GM21825 (cell line): ENCODE data around the gene UNC13A.
"Not testable (repeated sequence)": the region's sequence is repeated elsewhere in the genome, so short reads cannot be mapped to it uniquely, and the experiment has no call there.

Experiments
- ATAC-seq: cut with Tn5 transposase; IDR thresholded peaks from one replicate; pipeline ENCODE4 v1.9.1; 2021; ENCODE audit warnings: mild to moderate bottlenecking, moderate library complexity; ENCODE audit not compliant: unreplicated experiment

Gene UNC13A

GRCh38 chr19:17606590-17607185 lies 81.5 kb downstream of the UNC13A start:
- no peak for ATAC-seq

DNA sequence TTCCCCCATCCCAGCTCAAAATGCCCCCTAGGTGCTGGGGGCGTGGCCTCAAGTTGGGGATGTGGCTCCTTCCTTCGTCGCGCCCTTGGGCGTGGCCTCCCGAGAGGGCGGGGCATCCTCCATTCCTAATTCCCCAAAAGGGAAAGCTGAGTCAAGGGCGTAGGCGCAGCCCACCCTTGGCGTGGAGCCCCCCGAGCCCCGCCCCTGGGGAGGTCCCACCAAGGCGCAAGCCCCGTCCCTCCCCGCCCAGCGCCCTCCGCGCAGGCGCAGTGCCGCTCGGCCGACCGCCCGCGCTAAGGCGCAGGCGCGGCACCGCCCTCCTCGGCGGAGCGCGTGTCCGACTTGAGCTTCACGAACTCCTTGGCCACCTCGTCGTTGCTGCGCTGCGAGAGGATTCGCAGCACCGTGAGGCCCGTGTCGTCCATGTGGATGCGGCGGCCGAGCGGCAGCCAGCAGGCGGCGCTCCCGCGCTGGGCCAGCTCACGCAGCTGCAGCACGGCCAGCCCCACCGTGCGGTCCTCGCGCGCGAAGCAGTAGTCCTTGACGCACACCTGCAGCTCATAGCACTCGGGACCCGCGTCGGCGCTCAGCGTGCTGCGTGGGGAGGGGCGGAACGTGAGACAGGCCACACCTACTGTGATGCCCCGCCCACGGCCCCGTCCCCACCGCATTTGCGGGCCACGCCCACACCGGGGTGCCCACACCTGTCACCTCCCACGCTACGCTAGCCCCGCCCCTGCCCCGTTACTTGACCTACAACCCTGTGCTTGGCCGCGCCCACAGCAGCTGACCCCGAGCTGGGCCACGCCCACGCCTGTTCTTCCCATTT lies 82.2 kb downstream of the UNC13A start:
- ATAC-seq, result peak; percentile 55

GRCh38 chr19:17605117-17605516 lies 83.0 kb downstream of the UNC13A start:
- no peak for ATAC-seq

- ATAC-seq, result no peak
These were observed 83.7 kb downstream of the UNC13A start for GRCh38 chr19:17604372-17605025.

- ATAC-seq, result no peak
These were observed 85.2 kb downstream of the UNC13A start for GRCh38 chr19:17602872-17603510.

DNA sequence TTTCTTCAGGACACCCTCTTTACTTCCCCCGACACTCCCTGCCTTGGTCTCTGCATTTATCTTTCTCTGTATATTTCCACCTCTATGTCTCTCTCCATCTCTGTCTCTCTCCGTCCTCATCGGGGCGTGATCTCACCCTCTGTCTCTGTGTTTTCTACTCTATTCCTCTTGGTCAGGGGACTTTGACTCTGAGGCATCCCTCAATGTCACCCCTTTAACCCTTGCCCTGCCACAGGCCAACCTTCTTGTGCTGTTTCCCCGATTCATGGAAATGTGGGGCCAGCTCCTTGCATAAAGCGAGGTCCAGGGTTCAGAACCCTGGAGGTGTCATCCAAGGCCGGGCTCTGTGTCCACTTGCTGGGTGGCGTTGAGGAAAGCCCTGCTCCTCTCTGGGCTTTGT lies 85.9 kb downstream of the UNC13A start:
- ATAC-seq, result no peak

- ATAC-seq, result no peak
These were observed 86.5 kb downstream of the UNC13A start for GRCh38 chr19:17601683-17602082.

DNA sequence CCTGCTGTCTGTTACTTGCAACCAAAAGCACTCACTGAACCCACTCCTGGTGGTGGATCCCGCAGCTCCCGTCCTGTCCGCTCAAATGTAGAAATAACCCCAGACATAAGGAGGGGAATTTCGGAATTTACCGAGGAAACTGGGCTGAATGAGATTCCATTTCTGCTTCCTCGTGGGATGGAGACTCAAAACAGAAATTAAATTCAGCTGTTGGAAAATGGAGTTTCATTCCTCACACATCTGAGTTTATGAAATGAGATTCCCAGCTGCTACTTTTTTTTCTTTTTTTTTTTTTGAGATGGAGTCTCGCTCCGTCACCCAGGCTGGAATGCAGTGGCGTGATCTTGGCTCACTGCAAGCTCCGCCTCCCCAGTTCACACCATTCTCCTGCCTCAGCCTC lies 88.4 kb downstream of the UNC13A start:
- ATAC-seq, result no peak

GRCh38 chr19:17598953-17599352 lies 89.2 kb downstream of the UNC13A start:
- no peak for ATAC-seq

DNA sequence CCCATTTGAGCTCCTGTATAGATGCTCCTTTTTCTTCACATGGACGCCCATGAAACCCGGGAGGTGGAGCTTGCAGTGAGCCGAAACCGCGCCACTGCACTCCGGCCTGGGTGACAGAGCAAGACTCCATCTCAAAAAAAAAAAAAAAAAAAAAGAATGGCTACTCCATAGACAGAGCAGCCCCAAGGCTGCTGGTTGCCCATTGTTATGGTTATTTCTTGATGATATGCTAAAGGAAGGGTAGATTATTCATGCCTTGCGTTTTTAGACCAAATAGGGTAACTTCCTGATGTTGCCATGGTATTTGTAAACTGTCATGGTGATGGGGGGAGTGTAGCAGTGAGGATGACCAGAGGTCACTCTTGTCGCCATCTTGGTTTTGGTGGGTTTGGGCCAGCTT lies 90.1 kb downstream of the UNC13A start:
- not testable (repeated sequence) for ATAC-seq

GRCh38 chr19:17594296-17594695 lies 93.9 kb downstream of the UNC13A start:
- ATAC-seq, result not testable (repeated sequence)

- no peak for ATAC-seq
These were observed 97.3 kb downstream of the UNC13A start for GRCh38 chr19:17590866-17591265.

DNA sequence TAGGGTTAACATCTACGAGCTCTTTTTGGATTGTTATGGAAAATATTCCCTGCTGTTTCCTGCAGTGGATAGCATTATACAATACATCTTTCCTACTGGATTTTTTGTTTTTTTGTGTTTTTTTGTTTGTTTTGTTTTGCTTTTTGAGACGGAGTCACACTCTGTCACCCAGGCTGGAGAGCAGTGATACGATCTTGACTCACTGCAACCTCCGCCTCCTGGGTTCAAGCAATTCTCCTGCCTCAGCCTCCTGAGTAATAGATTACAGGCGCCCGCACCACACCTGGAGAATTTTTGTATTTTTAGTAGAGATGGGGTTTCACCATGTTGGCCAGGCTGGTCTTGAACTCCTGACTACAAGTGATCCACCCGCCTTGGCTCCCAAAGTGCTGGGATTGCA lies 102.8 kb downstream of the UNC13A start:
- not testable (repeated sequence) for ATAC-seq

GRCh38 chr19:17584132-17584531 lies 104.0 kb downstream of the UNC13A start:
- ATAC-seq, result no peak

DNA sequence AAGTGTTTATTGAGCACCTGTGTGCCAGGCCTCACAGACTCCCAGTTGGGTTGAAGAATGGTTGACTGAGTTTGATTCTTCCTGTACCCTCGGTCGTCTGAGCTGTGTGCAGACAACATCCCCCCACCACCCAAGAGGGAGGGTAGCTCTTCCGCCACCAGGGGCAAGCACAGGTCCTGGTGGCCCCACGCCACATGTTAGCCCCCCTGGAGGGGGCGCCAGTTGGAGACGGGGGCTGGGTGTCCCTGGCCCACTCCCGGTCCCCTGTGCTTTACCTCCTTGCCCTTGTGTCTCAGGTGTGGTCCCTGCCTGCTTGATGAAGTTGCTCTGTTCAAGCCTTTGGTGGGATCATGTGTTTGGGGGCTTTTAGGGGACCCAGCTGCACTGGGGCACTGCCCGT lies 105.5 kb downstream of the UNC13A start:
- ATAC-seq, result no peak

GRCh38 chr19:17581211-17581874 lies 106.8 kb downstream of the UNC13A start:
- no peak for ATAC-seq

- no peak for ATAC-seq
These were observed 107.5 kb downstream of the UNC13A start for GRCh38 chr19:17580470-17581144.

DNA sequence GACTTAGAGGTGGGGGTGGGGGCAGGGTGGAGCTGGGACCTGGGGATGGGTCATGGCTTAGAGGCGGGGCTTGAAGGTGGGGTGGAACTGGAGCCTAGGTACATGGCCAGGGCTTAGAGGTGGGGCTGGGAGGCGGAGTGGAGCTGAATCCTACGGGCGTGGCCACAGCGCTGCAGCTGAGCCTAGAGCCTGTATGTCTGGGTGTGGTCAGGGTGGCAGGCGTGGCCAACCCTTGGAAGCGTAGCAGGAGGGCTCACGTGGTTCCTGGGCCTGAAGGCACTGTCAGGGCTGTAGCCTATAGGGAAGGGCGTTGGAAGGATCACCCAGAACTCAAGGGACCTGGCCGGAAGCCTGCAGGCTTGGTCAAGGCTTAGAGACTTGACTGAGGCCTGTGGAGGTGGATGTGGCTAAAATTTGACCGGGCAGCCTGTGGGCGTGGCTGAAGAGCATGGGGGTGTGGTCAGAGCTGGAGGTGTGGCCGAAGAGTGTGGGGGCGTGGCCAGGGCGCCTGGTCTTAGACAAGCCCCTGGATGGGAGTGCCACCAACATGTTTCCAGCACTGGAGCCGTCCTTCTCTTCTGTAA lies 108.4 kb downstream of the UNC13A start:
- ATAC-seq, result no peak

DNA sequence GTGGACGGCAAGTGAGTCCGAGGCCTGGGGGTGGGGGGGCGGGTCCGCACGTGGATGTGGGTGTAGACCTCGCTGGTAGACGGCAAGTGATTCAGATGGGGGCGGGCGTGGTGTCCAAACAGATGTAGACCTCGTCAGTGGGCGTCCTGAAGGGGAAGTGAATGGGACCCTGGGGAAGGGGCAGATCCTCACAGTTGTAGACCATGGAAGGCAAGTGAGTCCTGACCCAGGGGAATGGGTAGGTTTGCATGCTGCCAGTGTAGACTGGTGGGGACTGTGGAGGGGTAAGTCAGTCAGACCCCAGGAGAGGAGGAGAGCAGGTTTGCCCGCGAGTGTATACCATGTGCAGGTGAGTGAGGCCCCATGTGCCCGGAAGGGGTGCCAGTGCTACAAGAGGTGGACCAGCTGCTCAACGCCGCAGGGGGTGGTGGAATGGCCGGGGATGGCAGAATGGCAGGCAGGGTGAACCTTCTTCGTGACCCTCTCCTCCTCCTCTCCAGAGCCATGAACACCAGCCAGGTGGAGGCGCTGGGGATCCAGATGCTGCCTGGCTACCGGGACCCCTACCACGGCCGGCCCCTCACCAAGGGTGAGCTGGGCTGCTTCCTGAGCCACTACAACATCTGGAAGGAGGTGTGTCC lies 110.6 kb downstream of the UNC13A start:
- ATAC-seq, result no peak
